ENCODE measurements around the gene FOXN3. TPM values are rescaled to one million over a fixed set of nuclear protein-coding genes. Genes with fewer than 3 reads are reported as not detected.
"Not testable (repeated sequence)": the region's sequence is repeated elsewhere in the genome, so short reads cannot be mapped to it uniquely, and the experiment has no call there.

FOXN3 gene
- total RNA-seq, 2 experiments from 2014 or later, result 80.1 to 82.4 TPM

GRCh38 chr14:89151693-89152092, 265.3 kb downstream of the FOXN3 start:
- not testable (repeated sequence) for H3K4me1 Mint-ChIP-seq, H3K27me3 Mint-ChIP-seq, H3K9me3 Mint-ChIP-seq, DNase-seq, H3K27ac Mint-ChIP-seq, H3K4me3 Mint-ChIP-seq
- H3K36me3 Mint-ChIP-seq, result peaks cover 14% of the 10 kb centered on the region

DNA sequence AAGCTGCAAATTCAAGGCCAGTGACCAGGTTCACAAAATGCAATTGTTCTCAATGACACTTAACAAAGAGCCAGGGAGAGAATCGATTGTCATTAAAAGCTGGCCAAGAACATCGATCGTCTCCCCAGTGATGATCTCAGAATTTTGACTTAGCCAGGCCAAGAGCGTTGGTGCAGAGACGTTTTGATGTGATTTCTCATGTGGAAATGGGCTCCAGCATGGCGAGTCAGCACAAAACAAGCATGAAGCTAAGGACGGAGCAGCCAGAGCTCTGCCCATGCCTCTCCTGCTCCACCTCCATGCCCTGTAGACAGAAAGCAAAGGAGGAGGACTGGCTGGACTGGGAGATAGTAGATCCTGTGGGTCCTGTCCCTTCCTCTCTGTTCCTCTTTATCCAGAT, 270.8 kb downstream of the FOXN3 start:
- H3K27ac Mint-ChIP-seq, result no peak overlapping the region
- H3K4me3 Mint-ChIP-seq, result no peak overlapping the region
- no peaks in the 10 kb centered on the region for H3K9me3 Mint-ChIP-seq
- no peaks in the 10 kb centered on the region for H3K27me3 Mint-ChIP-seq
- H3K36me3 Mint-ChIP-seq, result no peaks in the 10 kb centered on the region
- DNase-seq, result no peak
- H3K4me1 Mint-ChIP-seq, result no peaks in the 10 kb centered on the region

- H3K27ac Mint-ChIP-seq, result no peak overlapping the region
- H3K4me3 Mint-ChIP-seq, result no peak overlapping the region
- H3K9me3 Mint-ChIP-seq, result no peaks in the 10 kb centered on the region
- H3K27me3 Mint-ChIP-seq, result peaks cover 3% of the 10 kb centered on the region
- no peaks in the 10 kb centered on the region for H3K36me3 Mint-ChIP-seq
- H3K4me1 Mint-ChIP-seq, result no peaks in the 10 kb centered on the region
- no peak for DNase-seq
Measured at GRCh38 chr14:89144642-89145041, 272.4 kb downstream of the FOXN3 start.

GRCh38 chr14:89144066-89144465, 273.0 kb downstream of the FOXN3 start:
- no peaks in the 10 kb centered on the region for H3K4me1 Mint-ChIP-seq
- no peak overlapping the region for H3K27ac Mint-ChIP-seq
- H3K4me3 Mint-ChIP-seq, result no peak overlapping the region
- H3K27me3 Mint-ChIP-seq, result peaks cover 3% of the 10 kb centered on the region
- no peak for DNase-seq
- H3K36me3 Mint-ChIP-seq, result no peaks in the 10 kb centered on the region
- H3K9me3 Mint-ChIP-seq, result no peaks in the 10 kb centered on the region

DNA sequence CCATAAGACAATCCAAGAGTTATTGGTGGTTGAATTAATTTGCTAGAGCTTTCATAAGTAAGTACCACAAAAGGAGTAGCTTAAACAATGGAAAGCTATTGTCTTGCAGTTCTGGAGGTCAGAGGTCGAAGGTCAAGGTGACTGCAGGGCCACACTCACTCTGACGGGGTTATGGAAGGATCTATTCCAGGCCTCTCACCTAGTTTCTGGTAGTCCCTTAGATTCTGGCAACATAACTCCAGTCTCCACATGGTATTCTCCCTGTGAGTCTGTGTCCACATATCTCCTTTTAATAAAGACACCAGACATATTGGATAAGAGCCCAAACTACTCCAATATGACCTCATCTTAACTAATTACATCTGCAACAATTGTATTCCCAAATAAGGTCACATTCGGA, 273.4 kb downstream of the FOXN3 start:
- Mint-ChIP-seq H3K27me3 (peaks cover 3% of the 10 kb centered on the region), H3K4me1 (no peaks in the 10 kb centered on the region)

GRCh38 chr14:89142366-89142765, 274.7 kb downstream of the FOXN3 start:
- Mint-ChIP-seq H3K9me3 (no peaks in the 10 kb centered on the region), H3K27ac (no peak overlapping the region), H3K4me1 (no peaks in the 10 kb centered on the region), H3K36me3 (no peaks in the 10 kb centered on the region), H3K27me3 (peaks cover 3% of the 10 kb centered on the region), H3K4me3 (no peak overlapping the region)
- no peak for DNase-seq

More for the DNA sequence above, 273.4 kb downstream of the FOXN3 start:
- no peak overlapping the region for H3K4me3 Mint-ChIP-seq
- no peaks in the 10 kb centered on the region for H3K36me3 Mint-ChIP-seq
- no peak overlapping the region for H3K27ac Mint-ChIP-seq
- DNase-seq, result no peak
- no peaks in the 10 kb centered on the region for H3K9me3 Mint-ChIP-seq

DNA sequence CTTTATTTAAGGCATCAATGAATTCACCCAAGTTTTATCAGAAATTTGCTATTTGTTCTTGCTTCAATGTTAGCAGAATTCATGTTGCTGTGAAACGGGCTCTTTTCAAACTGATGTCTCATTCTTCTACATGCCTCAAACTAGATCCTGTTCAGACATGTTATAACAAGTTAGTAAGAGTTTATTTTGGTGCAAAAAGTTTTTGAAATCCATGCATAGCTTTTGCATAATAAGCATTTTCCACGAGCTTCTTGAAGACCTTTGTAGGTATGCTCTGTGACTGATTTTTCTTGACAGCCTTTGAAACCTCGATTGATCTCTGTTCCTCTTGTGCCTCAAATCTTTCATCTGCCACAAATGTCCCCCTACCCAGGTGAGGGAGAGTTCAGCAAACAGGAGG, 275.2 kb downstream of the FOXN3 start:
- Mint-ChIP-seq H3K4me3 (no peak overlapping the region), H3K9me3 (peaks cover 2% of the 10 kb centered on the region), H3K4me1 (no peaks in the 10 kb centered on the region), H3K27me3 (peaks cover 3% of the 10 kb centered on the region), H3K36me3 (no peaks in the 10 kb centered on the region), H3K27ac (no peak overlapping the region)
- no peak for DNase-seq

DNA sequence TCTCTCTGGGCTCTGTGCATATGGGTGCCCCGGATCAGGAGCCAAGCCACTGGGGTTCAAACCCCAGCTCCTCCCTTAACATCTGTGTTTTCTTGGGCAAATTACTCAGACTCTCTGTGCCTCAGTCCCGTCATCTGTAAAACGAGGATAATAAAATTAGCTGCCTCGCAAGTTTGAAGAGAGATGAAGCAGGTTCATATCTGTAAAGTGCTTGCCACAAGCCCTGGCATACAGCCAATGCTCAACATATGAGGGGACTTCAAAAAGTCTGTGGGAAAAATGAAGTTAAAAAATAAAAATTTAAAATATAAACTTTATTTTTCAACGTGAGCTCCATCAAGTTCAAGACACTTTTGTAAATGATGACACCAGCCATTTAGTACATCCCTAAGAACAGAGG, 276.7 kb downstream of the FOXN3 start:
- H3K27me3 Mint-ChIP-seq, result peaks cover 3% of the 10 kb centered on the region
- H3K4me3 Mint-ChIP-seq, result no peak overlapping the region
- no peak for DNase-seq
- no peak overlapping the region for H3K27ac Mint-ChIP-seq
- H3K36me3 Mint-ChIP-seq, result no peaks in the 10 kb centered on the region
- peaks cover 16% of the 10 kb centered on the region for H3K9me3 Mint-ChIP-seq
- H3K4me1 Mint-ChIP-seq, result no peaks in the 10 kb centered on the region

DNA sequence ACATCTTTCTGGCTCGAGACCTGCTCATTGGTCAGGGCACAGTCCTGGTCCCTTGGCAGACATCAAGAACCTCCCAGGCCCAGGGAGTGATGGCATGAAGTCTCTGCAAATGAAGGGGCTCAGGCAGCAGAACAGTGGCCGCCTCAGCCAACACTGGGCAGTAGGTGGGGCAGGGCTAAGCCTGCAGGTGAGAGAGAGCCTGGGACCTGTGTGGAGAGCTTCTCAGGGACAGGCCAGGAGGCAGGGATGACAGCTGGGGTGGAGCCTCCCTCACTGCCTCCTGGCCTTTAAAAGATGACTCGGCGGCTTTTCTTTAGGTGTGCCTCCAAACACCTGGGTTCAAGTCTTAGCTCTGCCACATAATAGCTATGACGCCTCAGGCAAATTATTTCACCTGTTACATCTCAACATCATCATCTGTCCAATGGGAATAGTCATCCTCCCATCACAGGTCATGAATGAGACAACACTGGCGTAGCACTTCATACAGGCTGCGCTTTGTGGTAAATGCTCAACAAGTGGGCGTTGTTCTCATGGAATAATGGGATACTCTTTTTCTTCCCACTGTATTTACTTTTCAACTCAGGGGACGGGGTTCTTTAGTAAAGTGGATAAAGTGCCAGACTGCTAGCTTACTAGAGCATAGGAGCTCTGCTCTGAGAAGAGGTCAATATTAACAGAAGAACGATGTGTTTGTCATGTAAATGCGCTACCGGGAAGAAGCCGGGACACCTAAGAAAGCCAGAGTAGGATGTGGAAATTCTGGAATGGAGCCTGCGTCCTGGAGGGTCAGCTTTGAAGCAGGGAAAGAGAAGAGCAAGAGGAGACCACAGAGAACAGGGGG, 277.4 kb downstream of the FOXN3 start:
- Mint-ChIP-seq H3K27ac (no peak overlapping the region), H3K9me3 (peaks cover 18% of the 10 kb centered on the region), H3K4me3 (no peak overlapping the region), H3K4me1 (no peaks in the 10 kb centered on the region), H3K36me3 (no peaks in the 10 kb centered on the region), H3K27me3 (peaks cover 3% of the 10 kb centered on the region)
- no peak for DNase-seq

DNA sequence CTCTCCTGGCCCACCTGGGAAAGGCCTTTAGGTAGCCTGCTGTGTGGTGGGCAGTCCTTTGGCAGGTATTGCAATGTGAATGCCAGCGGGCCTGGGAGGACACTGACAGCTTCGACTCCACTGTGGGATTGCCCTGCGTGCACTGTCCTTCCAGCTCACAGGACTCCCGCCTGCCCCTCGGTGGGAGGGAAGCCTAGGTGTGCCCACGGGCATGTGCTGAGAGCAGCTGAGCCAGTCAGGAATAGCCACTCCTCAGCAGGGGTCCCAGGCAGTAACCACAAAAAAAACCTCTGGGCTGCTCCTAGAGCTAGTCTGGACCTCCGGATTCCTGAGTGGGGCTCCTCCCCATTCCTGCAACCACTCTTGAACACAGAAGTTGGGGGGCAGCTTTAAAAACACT, 278.2 kb downstream of the FOXN3 start:
- H3K4me3 Mint-ChIP-seq, result no peak overlapping the region
- H3K9me3 Mint-ChIP-seq, result peaks cover 18% of the 10 kb centered on the region
- no peaks in the 10 kb centered on the region for H3K4me1 Mint-ChIP-seq
- no peak overlapping the region for H3K27ac Mint-ChIP-seq
- no peaks in the 10 kb centered on the region for H3K36me3 Mint-ChIP-seq
- no peak for DNase-seq
- H3K27me3 Mint-ChIP-seq, result peaks cover 3% of the 10 kb centered on the region

GRCh38 chr14:89137526-89138163, 279.4 kb downstream of the FOXN3 start:
- Mint-ChIP-seq H3K27ac (no peak overlapping the region), H3K27me3 (peaks cover 3% of the 10 kb centered on the region), H3K9me3 (peaks cover 18% of the 10 kb centered on the region), H3K4me3 (no peak overlapping the region), H3K4me1 (no peaks in the 10 kb centered on the region), H3K36me3 (peaks cover 2% of the 10 kb centered on the region)
- no peak for DNase-seq

DNA sequence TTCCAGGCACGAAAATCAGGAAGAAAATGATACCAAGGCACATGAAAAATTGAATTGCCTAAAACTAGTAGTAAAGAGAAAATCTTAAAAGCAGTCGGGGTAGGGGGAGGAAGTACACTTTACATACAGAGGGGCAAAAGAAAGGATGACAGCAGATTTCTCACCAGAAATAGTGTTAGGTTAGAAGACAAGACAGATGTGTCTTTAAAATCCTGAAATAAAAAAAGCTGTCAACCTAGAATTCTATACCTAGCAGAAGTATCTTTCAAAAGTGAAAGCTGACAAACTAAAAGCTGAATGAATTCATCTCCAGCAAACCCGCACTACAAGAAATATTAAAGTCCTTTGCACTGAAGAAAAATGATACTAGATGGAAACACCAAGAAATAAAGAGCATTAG, 280.4 kb downstream of the FOXN3 start:
- Mint-ChIP-seq H3K4me3 (no peak overlapping the region), H3K27ac (no peak overlapping the region), H3K9me3 (peaks cover 18% of the 10 kb centered on the region), H3K27me3 (peaks cover 3% of the 10 kb centered on the region), H3K36me3 (peaks cover 2% of the 10 kb centered on the region), H3K4me1 (no peaks in the 10 kb centered on the region)
- no peak for DNase-seq

GRCh38 chr14:89134640-89135039, 282.4 kb downstream of the FOXN3 start:
- Mint-ChIP-seq H3K27ac (no peak overlapping the region), H3K27me3 (no peaks in the 10 kb centered on the region), H3K4me3 (no peak overlapping the region), H3K4me1 (no peaks in the 10 kb centered on the region), H3K9me3 (peaks cover 18% of the 10 kb centered on the region), H3K36me3 (peaks cover 2% of the 10 kb centered on the region)
- DNase-seq, result no peak

DNA sequence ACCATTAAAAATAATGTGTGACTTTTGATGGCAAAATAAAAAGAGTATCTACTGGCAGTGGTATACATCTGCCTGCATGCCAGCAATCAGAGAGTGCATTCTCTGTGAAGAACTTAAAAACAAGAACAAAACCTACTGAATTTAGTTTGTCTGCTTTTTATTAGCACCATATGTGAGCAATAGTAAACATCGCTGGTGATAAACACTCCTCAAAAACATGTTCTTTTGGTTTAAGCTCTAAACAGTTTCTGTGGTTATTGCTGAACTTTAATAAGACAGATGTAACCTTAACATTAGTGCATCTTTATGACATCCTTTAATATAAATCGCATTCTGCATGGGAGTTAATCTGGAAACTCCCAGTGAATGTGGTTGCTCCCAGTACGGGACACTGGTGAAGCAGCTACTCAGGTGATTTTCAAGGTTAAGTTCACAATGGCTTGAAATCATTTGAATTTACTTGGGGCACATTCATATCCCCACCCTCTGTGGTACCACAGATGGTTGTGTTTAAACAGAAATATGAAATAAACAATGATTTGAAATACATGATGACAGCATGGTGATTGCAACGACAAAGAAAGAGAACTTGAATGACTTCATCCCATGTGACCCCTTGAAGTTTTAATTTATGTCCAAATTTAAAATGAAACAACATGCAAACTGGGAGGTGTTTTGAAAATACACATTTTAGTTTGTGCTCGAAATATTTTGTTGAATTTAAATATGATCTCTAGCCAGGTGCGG, 285.9 kb downstream of the FOXN3 start:
- H3K4me3 Mint-ChIP-seq, result no peak overlapping the region
- H3K36me3 Mint-ChIP-seq, result peaks cover 2% of the 10 kb centered on the region
- H3K27ac Mint-ChIP-seq, result no peak overlapping the region
- no peak for DNase-seq
- H3K9me3 Mint-ChIP-seq, result peaks cover 9% of the 10 kb centered on the region
- no peaks in the 10 kb centered on the region for H3K4me1 Mint-ChIP-seq
- H3K27me3 Mint-ChIP-seq, result no peaks in the 10 kb centered on the region

GRCh38 chr14:89129570-89129969, 287.5 kb downstream of the FOXN3 start:
- Mint-ChIP-seq H3K27ac (no peak overlapping the region), H3K9me3 (no peaks in the 10 kb centered on the region), H3K27me3 (no peaks in the 10 kb centered on the region), H3K4me1 (no peaks in the 10 kb centered on the region), H3K36me3 (peaks cover 2% of the 10 kb centered on the region), H3K4me3 (no peak overlapping the region)
- no peak for DNase-seq
